Measurements from ENCODE around the gene UBE2B. TPM values are rescaled to one million over a fixed set of nuclear protein-coding genes. Genes with fewer than 3 reads are reported as not detected.

Gene UBE2B
- total RNA-seq = 33.1 and 37.8 TPM in 2 replicates

GRCh38 chr5:134370871-134371833, at the start of gene UBE2B:
Gene UBE2B, plus strand, starts transcription at chr5:134371569. Its CDS starts 27 bp downstream, at chr5:134371596.

DNA sequence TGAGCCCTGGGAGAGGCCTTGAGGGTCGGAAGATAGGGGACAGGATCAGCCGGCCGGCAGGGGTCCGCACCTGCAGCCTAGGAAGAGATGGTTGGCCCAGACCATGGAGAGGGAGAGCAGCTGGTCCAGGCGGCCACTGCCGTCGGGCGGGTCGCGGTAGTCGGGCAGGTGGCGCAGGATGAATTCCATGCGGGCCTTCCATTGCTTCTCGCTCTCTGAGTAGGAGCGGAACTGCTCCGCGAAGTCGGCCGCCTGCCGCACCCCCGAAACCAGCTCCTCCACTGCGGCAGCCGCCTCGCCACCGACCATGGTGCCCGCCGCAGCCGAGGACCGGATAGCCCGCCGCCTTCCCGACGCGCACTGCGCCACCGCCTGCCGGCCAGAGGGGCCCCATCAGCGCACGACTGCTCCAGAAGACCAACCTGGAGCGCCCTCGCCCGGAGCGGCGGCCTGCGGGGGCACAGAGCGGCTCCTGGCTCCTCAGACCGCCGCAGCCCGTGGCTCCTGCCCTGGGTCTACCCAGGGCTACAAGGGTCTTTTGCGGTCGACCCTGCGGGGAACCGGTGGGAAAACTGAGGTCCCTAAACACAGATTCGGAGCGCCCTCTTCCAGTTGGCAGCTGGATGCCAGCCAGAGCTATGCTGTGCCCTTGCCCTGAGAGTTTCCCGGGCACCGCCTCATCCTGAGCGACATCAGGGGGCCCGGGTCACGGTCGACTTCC, 40.3 kb downstream of the UBE2B start, which contains the start of gene CDKN2AIPNL:
Gene CDKN2AIPNL, minus strand, starts transcription at position 336 of the 721 bp plus-strand sequence. Its CDS starts 27 bp downstream, at position 309.

Other genes starting within 250 kb of the UBE2B start
- gene SKP1, start 194.6 kb upstream of the UBE2B start, total RNA-seq = 142 and 259 TPM in 2 replicates
- gene PPP2CA, start 145.5 kb upstream of the UBE2B start, total RNA-seq = 79.9 and 161 TPM in 2 replicates
- gene CDKL3, start 4.4 kb upstream of the UBE2B start, total RNA-seq = 0.15 and 0.32 TPM in 2 replicates
- 44.2 and 51.4 TPM in 2 replicates for gene CDKN2AIPNL, start 40.3 kb downstream of the UBE2B start, total RNA-seq
- 7.5 and 35.0 TPM in 2 replicates for gene JADE2, start 154.1 kb downstream of the UBE2B start, total RNA-seq

All from epithelial cell of umbilical artery (primary cell).